GM23338 (cell line): ENCODE measurements around the gene NRN1L. TPM values are rescaled to one million over a fixed set of nuclear protein-coding genes. Genes with fewer than 3 reads are reported as not detected.
A peak's percentile ranks its signal among the peaks of the same experiment; 100 is the strongest.

Source experiments
- ATAC-seq: fragments of 200-7000 bp; cut with Tn5 transposase; 3 replicates; pipeline ENCODE4 v1.9.1; 2020
- DNase-seq: peaks from one replicate; pipeline ENCODE4 v3.0.0-alpha.2; 2015; ENCODE audit warnings: low spot score
- H2AFZ ChIP-seq: fragments of 200-600 bp; sonication (generic); 2 replicates; pipeline ENCODE4 v1.8.0; 2016; ENCODE audit warnings: antibody characterized with exemption, mild to moderate bottlenecking, moderate library complexity
- H3F3A ChIP-seq: fragments of 200-600 bp; sonication (generic); replicated peaks from 2 replicates; pipeline ENCODE4 v1.8.0; 2017; ENCODE audit warnings: antibody characterized with exemption, mixed run types, low read depth
- H3K27ac ChIP-seq: fragments of 200-600 bp; sonication (generic); 2 replicates; pipeline ENCODE4 v1.6.1; 2016; ENCODE audit warnings: low read depth
- H3K27me3 ChIP-seq: fragments of 200-600 bp; sonication (generic); 2 replicates; pipeline ENCODE4 v1.8.0; 2016; ENCODE audit warnings: mild to moderate bottlenecking, mixed run types, moderate library complexity; ENCODE audit not compliant: insufficient read depth
- H3K36me3 ChIP-seq: fragments of 200-600 bp; sonication (generic); 2 replicates; pipeline ENCODE4 v1.8.0; 2016; ENCODE audit warnings: mild to moderate bottlenecking; ENCODE audit not compliant: insufficient read depth
- H3K4me1 ChIP-seq: fragments of 200-600 bp; sonication (generic); 2 replicates; pipeline ENCODE4 v1.8.0; 2016; ENCODE audit warnings: mild to moderate bottlenecking, moderate library complexity; ENCODE audit not compliant: insufficient read depth
- H3K4me2 ChIP-seq: fragments of 200-600 bp; sonication (generic); 2 replicates; pipeline ENCODE4 v1.7.1; 2017; ENCODE audit warnings: mixed run types
- H3K4me3 ChIP-seq: fragments of 200-600 bp; sonication (generic); 2 replicates; pipeline ENCODE4 v1.6.1; 2016; ENCODE audit warnings: mixed run types
- H3K79me2 ChIP-seq: fragments of 200-600 bp; sonication (generic); replicated peaks from 2 replicates; pipeline ENCODE4 v1.8.0; 2017; ENCODE audit warnings: mild to moderate bottlenecking; ENCODE audit not compliant: insufficient read depth
- H3K9me2 ChIP-seq: fragments of 200-600 bp; sonication (generic); 2 replicates; pipeline ENCODE4 v1.8.0; 2017; ENCODE audit not compliant: insufficient read depth
- H4K20me1 ChIP-seq: fragments of 200-600 bp; sonication (generic); replicated peaks from 2 replicates; pipeline ENCODE4 v1.8.0; 2017; ENCODE audit warnings: mild to moderate bottlenecking; ENCODE audit not compliant: insufficient read depth
- H3K27ac Mint-ChIP-seq: 2 replicates; pipeline ENCODE4 v1.8.0; 2020; ENCODE audit warnings: inconsistent platforms, mild to moderate bottlenecking, moderate library complexity, mixed read lengths
- H3K27me3 Mint-ChIP-seq: 3 replicates; pipeline ENCODE4 v1.8.0; 2022; ENCODE audit warnings: low read depth, mild to moderate bottlenecking, moderate library complexity, mixed read lengths, inconsistent platforms; ENCODE audit not compliant: insufficient read depth, poor library complexity
- H3K36me3 Mint-ChIP-seq: 3 replicates; pipeline ENCODE4 v1.8.0; 2021; ENCODE audit warnings: low read depth, mild to moderate bottlenecking, inconsistent platforms, moderate library complexity, mixed read lengths
- H3K4me1 Mint-ChIP-seq: 3 replicates; pipeline ENCODE4 v1.8.0; 2020; ENCODE audit warnings: mild to moderate bottlenecking, inconsistent platforms, mixed read lengths
- H3K4me3 Mint-ChIP-seq: 3 replicates; pipeline ENCODE4 v1.8.0; 2021; ENCODE audit warnings: moderate library complexity, mild to moderate bottlenecking, inconsistent platforms, mixed read lengths
- H3K9me3 Mint-ChIP-seq: 3 replicates; pipeline ENCODE4 v1.8.0; 2020; ENCODE audit warnings: moderate library complexity, mild to moderate bottlenecking, inconsistent platforms, mixed read lengths
- CREB1 ChIP-seq: fragments of 250-450 bp; sonication (Bioruptor Pico); IDR thresholded peaks from 2 replicates; pipeline ENCODE4 v1.5.0; 2020; ENCODE audit warnings: low read depth, mild to moderate bottlenecking, moderate library complexity
- EZH2 ChIP-seq: fragments of 200-600 bp; sonication (generic); IDR thresholded peaks from one replicate; pipeline ENCODE4 v1.8.0; 2017; ENCODE audit warnings: antibody characterized with exemption, mild to moderate bottlenecking, low read depth; ENCODE audit not compliant: unreplicated experiment
- EZH2phosphoT487 ChIP-seq: fragments of 200-600 bp; sonication (generic); IDR thresholded peaks from one replicate; pipeline ENCODE4 v1.8.1; 2018; ENCODE audit warnings: antibody characterized with exemption; ENCODE audit not compliant: unreplicated experiment
- JUNB ChIP-seq: IDR thresholded peaks from one replicate; pipeline ENCODE4 v1.6.1; 2016; ENCODE audit warnings: antibody characterized with exemption; ENCODE audit not compliant: unreplicated experiment
- NANOG ChIP-seq: IDR thresholded peaks from 2 replicates; pipeline ENCODE4 v1.6.1; 2016; ENCODE audit warnings: antibody characterized with exemption, borderline replicate concordance
- POLR2AphosphoS5 ChIP-seq: IDR thresholded peaks from 2 replicates; pipeline ENCODE4 v1.6.1; 2016; ENCODE audit warnings: antibody characterized with exemption, low read depth
- STAT1 ChIP-seq: IDR thresholded peaks from one replicate; pipeline ENCODE4 v1.6.1; 2016; ENCODE audit warnings: antibody characterized with exemption; ENCODE audit not compliant: unreplicated experiment
- ZNF114 ChIP-seq: fragments of 250-450 bp; sonication (Bioruptor Pico); IDR thresholded peaks from 2 replicates; pipeline ENCODE4 v1.5.0; 2020; ENCODE audit warnings: mild to moderate bottlenecking, moderate library complexity
- ZNF331 ChIP-seq: fragments of 250-450 bp; sonication (Bioruptor Pico); IDR thresholded peaks from 2 replicates; pipeline ENCODE4 v1.5.0; 2020; ENCODE audit warnings: low read depth, mild to moderate bottlenecking, moderate library complexity
- polyA plus RNA-seq: library from polyadenylated mRNA; unstranded; fragments of >200 nt; fragmentation: Nextera tagmentation; extraction: Ambion mirVana; gene quantifications from 2 replicates; pipeline ENCODE4 v1.2.1, GENCODE V29; 2016
- total RNA-seq: library from RNA; depleted of rRNA; stranded (reverse); fragments of >200 nt; shearing (Covaris generic); gene quantifications from 2 replicates; pipeline ENCODE4 v1.2.3, GENCODE V29; 2014
- TF ChIP-seq, protein P1 (sequence below): IDR thresholded peaks from 2 replicates; pipeline ENCODE4 v1.6.1; 2016; ENCODE audit warnings: antibody characterized with exemption
- TF ChIP-seq, protein P2 (sequence below): fragments of 250-450 bp; sonication (Bioruptor Pico); IDR thresholded peaks from 2 replicates; pipeline ENCODE4 v1.5.0; 2020; ENCODE audit warnings: mild to moderate bottlenecking, moderate library complexity
- TF ChIP-seq, protein P3 (sequence below), 2 experiments: fragments of 200-600 bp in 1 of 2; sonication (generic) in 1 of 2; conservative IDR thresholded peaks; 2 replicates each; pipeline versions ENCODE4 v1.5.1 to v1.6.1; 2016 to 2017; ENCODE audit warnings: antibody characterized with exemption in 2 of 2, low read depth in 2 of 2, mild to moderate bottlenecking in 2 of 2, moderate library complexity in 1 of 2
- TF ChIP-seq, protein P4 (sequence below): IDR thresholded peaks from one replicate; pipeline ENCODE4 v1.6.1; 2018; ENCODE audit warnings: antibody characterized with exemption; ENCODE audit not compliant: unreplicated experiment

The NRN1L gene
- total and polyA plus RNA-seq, 2 experiments from 2014 or later: 14.0 to 26.1 TPM

DNA sequence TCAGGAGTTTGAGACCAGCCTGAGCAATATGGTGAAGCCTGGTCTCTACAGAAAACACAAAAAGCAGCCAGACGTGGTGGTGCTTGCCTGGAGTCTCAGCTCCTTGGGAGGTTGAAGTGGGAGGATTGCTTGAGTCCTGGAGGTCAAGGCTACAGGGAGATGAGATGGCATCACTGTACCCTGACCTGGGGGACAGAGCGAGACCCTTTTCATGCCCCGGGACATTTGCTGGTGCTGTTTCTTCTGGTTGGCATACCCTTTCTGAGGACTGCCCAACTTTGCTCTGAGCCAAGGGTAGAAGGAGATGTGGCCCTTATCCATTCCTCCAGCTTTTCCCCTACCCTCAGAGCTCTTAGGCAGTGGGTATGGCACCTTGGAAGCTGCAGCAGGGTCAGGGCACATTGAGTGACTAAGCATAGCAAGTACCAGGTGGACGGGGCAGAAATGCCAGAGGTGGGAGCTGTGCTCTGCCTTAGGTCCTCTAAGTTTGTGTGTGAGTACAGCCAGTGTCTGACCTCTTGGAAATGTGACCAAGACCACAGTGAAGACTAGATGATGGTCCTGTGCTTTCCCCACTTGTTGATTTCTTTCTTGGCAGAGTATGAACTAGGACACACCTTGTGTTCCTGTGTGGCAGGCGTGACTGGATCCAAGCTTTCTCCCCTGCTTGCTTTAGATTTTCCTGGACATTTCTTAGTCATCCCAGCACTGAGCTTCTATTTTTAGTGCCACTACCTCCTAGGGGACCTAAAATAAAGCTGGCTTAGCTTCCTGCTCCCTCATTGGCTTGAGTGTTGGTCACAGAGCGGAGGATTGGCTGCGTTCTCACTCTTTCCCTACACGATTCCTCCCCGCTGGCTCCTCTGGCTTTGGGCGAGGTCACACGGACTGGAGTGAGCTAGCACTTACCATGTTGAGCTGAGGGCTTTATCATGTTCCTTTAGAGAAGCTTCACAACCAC, 21.8 kb upstream of the NRN1L start:
- H3K27me3 Mint-ChIP-seq: peaks cover 3% of the 10 kb centered on the region
- Histone ChIP-seq H3K27me3 (no peaks in the 10 kb centered on the region), H3K27ac (peak overlapping the region; percentile 69; the same call in 1 of the 2 replicates), H3F3A (peaks cover 13% of the 10 kb centered on the region), H2AFZ (no peak overlapping the region), H4K20me1 (peaks cover 54% of the 10 kb centered on the region), H3K36me3 (peaks cover 28% of the 10 kb centered on the region), H3K79me2 (peaks cover 76% of the 10 kb centered on the region), H3K4me2 (no peak overlapping the region), H3K4me3 (no peak overlapping the region), H3K9me2 (no peaks in the 10 kb centered on the region), H3K4me1 (peaks cover 4% of the 10 kb centered on the region; the same call in 1 of the 2 replicates)
- H3K9me3 Mint-ChIP-seq: no peaks in the 10 kb centered on the region
- no peak for TF ChIP-seq POLR2AphosphoS5
- TF ChIP-seq ZNF331 (CRISPR knock-in tag): no peak
- TF ChIP-seq NANOG: no peak
- no peak for TF ChIP-seq EZH2phosphoT487
- TF ChIP-seq JUNB: no peak
- TF ChIP-seq STAT1: no peak
- TF ChIP-seq, protein P1, sequence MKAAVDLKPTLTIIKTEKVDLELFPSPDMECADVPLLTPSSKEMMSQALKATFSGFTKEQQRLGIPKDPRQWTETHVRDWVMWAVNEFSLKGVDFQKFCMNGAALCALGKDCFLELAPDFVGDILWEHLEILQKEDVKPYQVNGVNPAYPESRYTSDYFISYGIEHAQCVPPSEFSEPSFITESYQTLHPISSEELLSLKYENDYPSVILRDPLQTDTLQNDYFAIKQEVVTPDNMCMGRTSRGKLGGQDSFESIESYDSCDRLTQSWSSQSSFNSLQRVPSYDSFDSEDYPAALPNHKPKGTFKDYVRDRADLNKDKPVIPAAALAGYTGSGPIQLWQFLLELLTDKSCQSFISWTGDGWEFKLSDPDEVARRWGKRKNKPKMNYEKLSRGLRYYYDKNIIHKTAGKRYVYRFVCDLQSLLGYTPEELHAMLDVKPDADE: no peak
- TF ChIP-seq, protein P2, sequence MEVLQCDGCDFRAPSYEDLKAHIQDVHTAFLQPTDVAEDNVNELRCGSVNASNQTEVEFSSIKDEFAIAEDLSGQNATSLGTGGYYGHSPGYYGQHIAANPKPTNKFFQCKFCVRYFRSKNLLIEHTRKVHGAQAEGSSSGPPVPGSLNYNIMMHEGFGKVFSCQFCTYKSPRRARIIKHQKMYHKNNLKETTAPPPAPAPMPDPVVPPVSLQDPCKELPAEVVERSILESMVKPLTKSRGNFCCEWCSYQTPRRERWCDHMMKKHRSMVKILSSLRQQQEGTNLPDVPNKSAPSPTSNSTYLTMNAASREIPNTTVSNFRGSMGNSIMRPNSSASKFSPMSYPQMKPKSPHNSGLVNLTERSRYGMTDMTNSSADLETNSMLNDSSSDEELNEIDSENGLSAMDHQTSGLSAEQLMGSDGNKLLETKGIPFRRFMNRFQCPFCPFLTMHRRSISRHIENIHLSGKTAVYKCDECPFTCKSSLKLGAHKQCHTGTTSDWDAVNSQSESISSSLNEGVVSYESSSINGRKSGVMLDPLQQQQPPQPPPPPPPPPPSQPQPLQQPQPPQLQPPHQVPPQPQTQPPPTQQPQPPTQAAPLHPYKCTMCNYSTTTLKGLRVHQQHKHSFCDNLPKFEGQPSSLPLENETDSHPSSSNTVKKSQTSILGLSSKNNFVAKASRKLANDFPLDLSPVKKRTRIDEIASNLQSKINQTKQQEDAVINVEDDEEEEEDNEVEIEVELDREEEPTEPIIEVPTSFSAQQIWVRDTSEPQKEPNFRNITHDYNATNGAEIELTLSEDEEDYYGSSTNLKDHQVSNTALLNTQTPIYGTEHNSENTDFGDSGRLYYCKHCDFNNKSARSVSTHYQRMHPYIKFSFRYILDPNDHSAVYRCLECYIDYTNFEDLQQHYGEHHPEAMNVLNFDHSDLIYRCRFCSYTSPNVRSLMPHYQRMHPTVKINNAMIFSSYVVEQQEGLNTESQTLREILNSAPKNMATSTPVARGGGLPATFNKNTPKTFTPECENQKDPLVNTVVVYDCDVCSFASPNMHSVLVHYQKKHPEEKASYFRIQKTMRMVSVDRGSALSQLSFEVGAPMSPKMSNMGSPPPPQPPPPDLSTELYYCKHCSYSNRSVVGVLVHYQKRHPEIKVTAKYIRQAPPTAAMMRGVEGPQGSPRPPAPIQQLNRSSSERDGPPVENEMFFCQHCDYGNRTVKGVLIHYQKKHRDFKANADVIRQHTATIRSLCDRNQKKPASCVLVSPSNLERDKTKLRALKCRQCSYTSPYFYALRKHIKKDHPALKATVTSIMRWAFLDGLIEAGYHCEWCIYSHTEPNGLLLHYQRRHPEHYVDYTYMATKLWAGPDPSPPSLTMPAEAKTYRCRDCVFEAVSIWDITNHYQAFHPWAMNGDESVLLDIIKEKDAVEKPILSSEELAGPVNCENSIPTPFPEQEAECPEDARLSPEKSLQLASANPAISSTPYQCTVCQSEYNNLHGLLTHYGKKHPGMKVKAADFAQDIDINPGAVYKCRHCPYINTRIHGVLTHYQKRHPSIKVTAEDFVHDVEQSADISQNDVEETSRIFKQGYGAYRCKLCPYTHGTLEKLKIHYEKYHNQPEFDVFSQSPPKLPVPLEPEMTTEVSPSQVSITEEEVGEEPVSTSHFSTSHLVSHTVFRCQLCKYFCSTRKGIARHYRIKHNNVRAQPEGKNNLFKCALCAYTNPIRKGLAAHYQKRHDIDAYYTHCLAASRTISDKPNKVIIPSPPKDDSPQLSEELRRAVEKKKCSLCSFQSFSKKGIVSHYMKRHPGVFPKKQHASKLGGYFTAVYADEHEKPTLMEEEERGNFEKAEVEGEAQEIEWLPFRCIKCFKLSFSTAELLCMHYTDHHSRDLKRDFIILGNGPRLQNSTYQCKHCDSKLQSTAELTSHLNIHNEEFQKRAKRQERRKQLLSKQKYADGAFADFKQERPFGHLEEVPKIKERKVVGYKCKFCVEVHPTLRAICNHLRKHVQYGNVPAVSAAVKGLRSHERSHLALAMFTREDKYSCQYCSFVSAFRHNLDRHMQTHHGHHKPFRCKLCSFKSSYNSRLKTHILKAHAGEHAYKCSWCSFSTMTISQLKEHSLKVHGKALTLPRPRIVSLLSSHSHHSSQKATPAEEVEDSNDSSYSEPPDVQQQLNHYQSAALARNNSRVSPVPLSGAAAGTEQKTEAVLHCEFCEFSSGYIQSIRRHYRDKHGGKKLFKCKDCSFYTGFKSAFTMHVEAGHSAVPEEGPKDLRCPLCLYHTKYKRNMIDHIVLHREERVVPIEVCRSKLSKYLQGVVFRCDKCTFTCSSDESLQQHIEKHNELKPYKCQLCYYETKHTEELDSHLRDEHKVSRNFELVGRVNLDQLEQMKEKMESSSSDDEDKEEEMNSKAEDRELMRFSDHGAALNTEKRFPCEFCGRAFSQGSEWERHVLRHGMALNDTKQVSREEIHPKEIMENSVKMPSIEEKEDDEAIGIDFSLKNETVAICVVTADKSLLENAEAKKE (CRISPR knock-in tag): no peak
- TF ChIP-seq, protein P3, sequence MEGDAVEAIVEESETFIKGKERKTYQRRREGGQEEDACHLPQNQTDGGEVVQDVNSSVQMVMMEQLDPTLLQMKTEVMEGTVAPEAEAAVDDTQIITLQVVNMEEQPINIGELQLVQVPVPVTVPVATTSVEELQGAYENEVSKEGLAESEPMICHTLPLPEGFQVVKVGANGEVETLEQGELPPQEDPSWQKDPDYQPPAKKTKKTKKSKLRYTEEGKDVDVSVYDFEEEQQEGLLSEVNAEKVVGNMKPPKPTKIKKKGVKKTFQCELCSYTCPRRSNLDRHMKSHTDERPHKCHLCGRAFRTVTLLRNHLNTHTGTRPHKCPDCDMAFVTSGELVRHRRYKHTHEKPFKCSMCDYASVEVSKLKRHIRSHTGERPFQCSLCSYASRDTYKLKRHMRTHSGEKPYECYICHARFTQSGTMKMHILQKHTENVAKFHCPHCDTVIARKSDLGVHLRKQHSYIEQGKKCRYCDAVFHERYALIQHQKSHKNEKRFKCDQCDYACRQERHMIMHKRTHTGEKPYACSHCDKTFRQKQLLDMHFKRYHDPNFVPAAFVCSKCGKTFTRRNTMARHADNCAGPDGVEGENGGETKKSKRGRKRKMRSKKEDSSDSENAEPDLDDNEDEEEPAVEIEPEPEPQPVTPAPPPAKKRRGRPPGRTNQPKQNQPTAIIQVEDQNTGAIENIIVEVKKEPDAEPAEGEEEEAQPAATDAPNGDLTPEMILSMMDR (conservative IDR thresholded peaks at IDR 0.05; ENCODE audit: low read depth in 2 of 2): no peak
- no peak for TF ChIP-seq CREB1 (CRISPR knock-in tag)
- TF ChIP-seq, protein P4, sequence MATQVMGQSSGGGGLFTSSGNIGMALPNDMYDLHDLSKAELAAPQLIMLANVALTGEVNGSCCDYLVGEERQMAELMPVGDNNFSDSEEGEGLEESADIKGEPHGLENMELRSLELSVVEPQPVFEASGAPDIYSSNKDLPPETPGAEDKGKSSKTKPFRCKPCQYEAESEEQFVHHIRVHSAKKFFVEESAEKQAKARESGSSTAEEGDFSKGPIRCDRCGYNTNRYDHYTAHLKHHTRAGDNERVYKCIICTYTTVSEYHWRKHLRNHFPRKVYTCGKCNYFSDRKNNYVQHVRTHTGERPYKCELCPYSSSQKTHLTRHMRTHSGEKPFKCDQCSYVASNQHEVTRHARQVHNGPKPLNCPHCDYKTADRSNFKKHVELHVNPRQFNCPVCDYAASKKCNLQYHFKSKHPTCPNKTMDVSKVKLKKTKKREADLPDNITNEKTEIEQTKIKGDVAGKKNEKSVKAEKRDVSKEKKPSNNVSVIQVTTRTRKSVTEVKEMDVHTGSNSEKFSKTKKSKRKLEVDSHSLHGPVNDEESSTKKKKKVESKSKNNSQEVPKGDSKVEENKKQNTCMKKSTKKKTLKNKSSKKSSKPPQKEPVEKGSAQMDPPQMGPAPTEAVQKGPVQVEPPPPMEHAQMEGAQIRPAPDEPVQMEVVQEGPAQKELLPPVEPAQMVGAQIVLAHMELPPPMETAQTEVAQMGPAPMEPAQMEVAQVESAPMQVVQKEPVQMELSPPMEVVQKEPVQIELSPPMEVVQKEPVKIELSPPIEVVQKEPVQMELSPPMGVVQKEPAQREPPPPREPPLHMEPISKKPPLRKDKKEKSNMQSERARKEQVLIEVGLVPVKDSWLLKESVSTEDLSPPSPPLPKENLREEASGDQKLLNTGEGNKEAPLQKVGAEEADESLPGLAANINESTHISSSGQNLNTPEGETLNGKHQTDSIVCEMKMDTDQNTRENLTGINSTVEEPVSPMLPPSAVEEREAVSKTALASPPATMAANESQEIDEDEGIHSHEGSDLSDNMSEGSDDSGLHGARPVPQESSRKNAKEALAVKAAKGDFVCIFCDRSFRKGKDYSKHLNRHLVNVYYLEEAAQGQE: no peak
- no peak for TF ChIP-seq ZNF114 (CRISPR knock-in tag)
- no peak for TF ChIP-seq EZH2
- ATAC-seq: peak; percentile 18; the same call in 2 of the 3 replicates
- no peak for DNase-seq
- H3K4me1 Mint-ChIP-seq: peaks cover 20% of the 10 kb centered on the region
- H3K27ac Mint-ChIP-seq: peak overlapping the region; percentile 46; the same call in 1 of the 2 replicates
- H3K4me3 Mint-ChIP-seq: no peak overlapping the region
- peaks cover 62% of the 10 kb centered on the region for H3K36me3 Mint-ChIP-seq
